Retinal pigment epithelial cell (primary cell): ENCODE results near the gene UBASH3B.

Experiments used
- DNase-seq: peaks from one replicate; pipeline ENCODE4 v3.0.0-alpha.2; 2010; ENCODE audit warnings: low read depth
- H3K4me3 ChIP-seq: 2 replicates; pipeline ENCODE4 v1.5.1; 2011; ENCODE audit warnings: mild to moderate bottlenecking, low read length, control low read depth, moderate library complexity
- CTCF ChIP-seq: conservative IDR thresholded peaks from 2 replicates; pipeline ENCODE4 v1.5.1; 2011; ENCODE audit warnings: low read depth, low read length, control low read depth, inconsistent platforms

UBASH3B gene

DNA sequence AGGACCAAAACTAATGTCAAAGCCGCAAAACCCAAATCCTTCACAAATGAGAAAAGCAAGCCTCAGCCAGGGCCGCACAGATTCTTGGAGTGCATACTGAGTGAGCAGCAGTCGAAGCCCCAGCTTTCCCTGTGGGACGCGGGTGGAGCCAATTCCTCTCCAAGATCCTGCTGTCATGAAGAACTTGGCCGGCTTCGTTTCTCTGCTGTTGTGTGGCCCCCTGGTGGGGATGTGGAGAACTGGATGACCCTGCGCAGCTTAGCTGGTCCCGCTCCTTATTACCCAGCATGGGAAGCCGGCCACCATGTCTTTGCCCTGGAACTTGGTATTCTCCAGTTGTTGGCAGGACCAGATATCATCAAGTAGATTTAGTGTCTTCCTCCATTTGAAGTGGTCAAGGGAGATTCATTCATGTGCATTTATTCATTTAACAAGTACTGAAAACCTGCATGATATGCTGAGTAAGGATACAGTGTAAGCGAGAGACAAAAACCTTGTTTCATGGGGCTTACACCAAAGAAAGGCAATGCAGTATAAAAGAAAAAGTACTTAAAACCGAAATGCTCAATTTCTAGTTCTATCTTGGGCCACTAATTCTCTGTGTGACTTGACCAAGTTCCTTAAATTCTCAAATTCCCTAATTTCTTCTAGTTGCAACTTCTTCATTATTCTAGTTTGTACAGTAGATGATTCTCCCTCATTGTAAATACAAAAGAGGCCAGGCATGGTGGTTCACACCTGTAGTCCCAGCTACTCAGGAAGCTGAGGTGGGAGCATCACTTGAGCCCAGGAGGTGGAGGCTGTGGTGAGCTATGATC, 126.1 kb downstream of the UBASH3B start:
- peak; percentile 54 for DNase-seq
- no peak overlapping the region for H3K4me3 ChIP-seq
- TF ChIP-seq CTCF: peak; percentile 92

- TF ChIP-seq CTCF: no peak
- no peak for DNase-seq
- no peak overlapping the region for H3K4me3 ChIP-seq
These were observed 126.7 kb downstream of the UBASH3B start for GRCh38 chr11:122782222-122782621.

- TF ChIP-seq CTCF: no peak
- peak; percentile 59 for DNase-seq
- H3K4me3 ChIP-seq: no peak overlapping the region
These were observed 128.9 kb downstream of the UBASH3B start for GRCh38 chr11:122784325-122784955.

DNA sequence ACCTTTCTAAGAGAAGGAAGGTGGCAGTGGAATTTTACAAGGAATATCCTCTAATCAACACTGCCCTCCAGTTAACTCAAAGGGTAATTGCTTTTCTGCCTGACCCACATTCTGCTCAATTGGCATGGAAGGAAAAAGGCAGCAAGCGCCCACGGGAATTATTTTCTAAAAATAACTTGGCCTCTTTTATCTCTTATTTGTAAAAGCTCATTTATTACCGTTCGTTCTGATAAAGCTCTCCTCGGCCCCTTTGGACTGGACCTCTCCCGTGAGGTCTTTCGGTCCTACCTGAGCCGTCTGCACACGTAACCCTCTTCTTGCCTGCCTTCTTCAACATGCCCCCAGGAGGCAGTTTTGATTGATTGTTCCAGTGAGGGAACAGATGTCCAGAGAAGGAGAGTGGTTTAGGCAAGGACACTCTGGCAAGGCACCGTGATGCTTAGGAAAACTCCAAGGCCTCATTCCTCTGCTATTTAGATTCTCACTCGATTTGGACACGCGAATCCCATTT, 129.6 kb downstream of the UBASH3B start:
- TF ChIP-seq CTCF: no peak
- H3K4me3 ChIP-seq: no peak overlapping the region
- DNase-seq: no peak

DNA sequence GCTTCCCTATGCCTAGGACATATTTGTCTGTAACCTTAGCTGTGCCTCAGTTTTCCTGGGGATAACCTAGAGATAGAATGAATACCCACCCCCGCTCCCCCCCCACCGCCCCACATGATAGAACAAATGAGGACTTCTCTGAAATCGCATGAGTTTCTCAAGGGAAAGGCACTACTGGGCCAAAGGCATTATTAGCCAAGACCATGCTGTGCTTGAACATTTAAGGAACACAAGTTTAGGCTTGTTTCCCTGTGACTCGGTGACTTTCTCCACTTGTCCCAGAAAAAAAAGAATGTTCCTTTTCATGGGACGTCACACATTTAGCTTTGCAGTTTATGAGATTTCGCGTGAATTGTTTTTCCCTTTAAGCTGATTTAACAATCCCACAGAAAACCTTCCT, 131.4 kb downstream of the UBASH3B start:
- no peak for TF ChIP-seq CTCF
- H3K4me3 ChIP-seq: no peak overlapping the region
- no peak for DNase-seq

GRCh38 chr11:122788781-122789535, 133.4 kb downstream of the UBASH3B start:
- no peak overlapping the region for H3K4me3 ChIP-seq
- no peak for DNase-seq
- no peak for TF ChIP-seq CTCF
